K562 (cell line): ENCODE results near the gene IFITM2. TPM values are rescaled to one million over a fixed set of nuclear protein-coding genes. Genes with fewer than 3 reads are reported as not detected.

Experiments
- CAMTA2 ChIP-seq: fragments of 250-450 bp; sonication (Bioruptor Pico); conservative IDR thresholded peaks from 2 replicates; pipeline ENCODE4 v1.5.1; 2022
- CBFB ChIP-seq: sonication (generic); formaldehyde crosslinking; IDR thresholded peaks from 2 replicates; pipeline ENCODE4 v1.4.0; 2020; ENCODE audit warnings: mild to moderate bottlenecking, missing genetic modification reagents
- CHCHD3 ChIP-seq: fragments of 250-450 bp; sonication (Bioruptor Pico); IDR thresholded peaks from 2 replicates; pipeline ENCODE4 v2.1.2; 2022; ENCODE audit warnings: mild to moderate bottlenecking
- DPF2 ChIP-seq: fragments of 450-650 bp; IDR thresholded peaks from 2 replicates; pipeline ENCODE4 v1.6.1; 2016
- GABPB2 ChIP-seq: fragments of 250-450 bp; sonication (Bioruptor Pico); conservative IDR thresholded peaks from 2 replicates; pipeline ENCODE4 v1.5.1; 2021; ENCODE audit warnings: mild to moderate bottlenecking
- HNRNPL ChIP-seq: fragments of 200-400 bp; formaldehyde crosslinking; IDR thresholded peaks from 2 replicates; pipeline ENCODE4 v1.6.1; 2017; ENCODE audit warnings: low read depth, mild to moderate bottlenecking, low read length
- KAT8 ChIP-seq: fragments of 450-650 bp; IDR thresholded peaks from 2 replicates; pipeline ENCODE4 v1.6.1; 2016; ENCODE audit warnings: low read depth, mild to moderate bottlenecking
- KDM5B ChIP-seq: fragments of 200-600 bp; sonication (generic); IDR thresholded peaks from 2 replicates; pipeline ENCODE4 v1.6.1; 2012; ENCODE audit warnings: low read depth, mild to moderate bottlenecking, moderate library complexity, low read length, control low read depth, inconsistent platforms; ENCODE audit not compliant: insufficient replicate concordance
- MBD2 ChIP-seq: sonication (generic); IDR thresholded peaks from 2 replicates; pipeline ENCODE4 v1.6.1; 2016; ENCODE audit warnings: low read depth, borderline replicate concordance
- MECOM ChIP-seq: fragments of 250-450 bp; sonication (Bioruptor Pico); IDR thresholded peaks from 2 replicates; pipeline ENCODE4 v1.8.0; 2022; ENCODE audit warnings: inconsistent platforms
- MTA2 ChIP-seq: fragments of 450-650 bp; IDR thresholded peaks from 2 replicates; pipeline ENCODE4 v1.6.1; 2016; ENCODE audit warnings: low read depth
- NFRKB ChIP-seq: fragments of 450-650 bp; IDR thresholded peaks from 2 replicates; pipeline ENCODE4 v1.6.1; 2016; ENCODE audit warnings: low read depth
- RFX5 ChIP-seq: IDR thresholded peaks from 2 replicates; pipeline ENCODE4 v1.6.1; 2011; ENCODE audit warnings: low read depth, mild to moderate bottlenecking, improper control_type of control experiment, low read length
- SPI1 ChIP-seq: IDR thresholded peaks from 2 replicates; pipeline ENCODE4 v1.6.1; 2011; ENCODE audit warnings: low read depth, low read length, control low read depth, borderline replicate concordance
- TEAD4 ChIP-seq, 2 experiments: sonication (generic) in 1 of 2; formaldehyde crosslinking in 1 of 2; IDR thresholded peaks; 2 replicates each; pipeline versions ENCODE4 v1.6.1 to v1.8.0; 2012 to 2022; ENCODE audit warnings: borderline replicate concordance in 1 of 2, inconsistent platforms in 1 of 2, low read length in 1 of 2, mild to moderate bottlenecking in 1 of 2, missing genetic modification reagents in 1 of 2
- TOE1 ChIP-seq, 2 experiments: fragments of 450-650 bp in 1 of 2; sonication (generic) in 1 of 2; formaldehyde crosslinking in 1 of 2; IDR thresholded peaks; 2 replicates each; pipeline versions ENCODE4 v1.7.1 to v1.8.0; 2016 to 2022; ENCODE audit warnings: borderline replicate concordance in 2 of 2, mild to moderate bottlenecking in 2 of 2, antibody characterized with exemption in 1 of 2, inconsistent platforms in 1 of 2, low read depth in 1 of 2, missing genetic modification reagents in 1 of 2, moderate library complexity in 1 of 2
- ZFPM2 ChIP-seq: fragments of 250-450 bp; sonication (Bioruptor Pico); IDR thresholded peaks from 2 replicates; pipeline ENCODE4 v1.5.1; 2022; ENCODE audit warnings: mild to moderate bottlenecking
- ZKSCAN3 ChIP-seq: fragments of 250-450 bp; sonication (Bioruptor Pico); IDR thresholded peaks from 2 replicates; pipeline ENCODE4 v1.4.0; 2020
- ZNF174 ChIP-seq: fragments of 250-450 bp; sonication (Bioruptor Pico); IDR thresholded peaks from 2 replicates; pipeline ENCODE4 v1.4.0; 2020; ENCODE audit warnings: mild to moderate bottlenecking
- ZNF184 ChIP-seq: sonication (generic); formaldehyde crosslinking; IDR thresholded peaks from 2 replicates; pipeline ENCODE4 v1.5.0; 2020; ENCODE audit warnings: missing genetic modification reagents
- ZNF780A ChIP-seq: fragments of 250-450 bp; sonication (Bioruptor Pico); IDR thresholded peaks from 2 replicates; pipeline ENCODE4 v1.5.0; 2021; ENCODE audit warnings: mild to moderate bottlenecking
- polyA plus RNA-seq, 8 experiments: library from polyadenylated mRNA; depleted of rRNA in 4 of 8; stranded (reverse) in 5 of 8; unstranded in 3 of 8; fragments of >200 nt; fragmentation: Nextera tagmentation in 2 of 8; fragmentation: Illumina TruSeq in 1 of 8; extraction: Ambion mirVana in 2 of 8; extraction: Trizol in 1 of 8; gene quantifications; 2 replicates each; pipeline versions ENCODE4 v1.2.1 to v1.2.3, GENCODE V29; 2011 to 2014; ENCODE audit warnings: inconsistent platforms in 1 of 8, missing spikeins in 1 of 8
- total RNA-seq, 7 experiments: library from RNA; depleted of rRNA in 6 of 7; stranded (reverse); fragments of >200 nt in 6 of 7; fragmentation: Illumina TruSeq in 2 of 7; extraction: Trizol in 2 of 7; gene quantifications; 2 replicates each; pipeline versions ENCODE4 v1.2.1 to v1.2.3, GENCODE V29; 2011 to 2021; ENCODE audit warnings: low replicate concordance in 1 of 7
- TF ChIP-seq, protein P1 (sequence below): conservative IDR thresholded peaks from 2 replicates; pipeline ENCODE4 v1.6.1; 2011; ENCODE audit warnings: low read depth, mild to moderate bottlenecking, low read length; ENCODE audit not compliant: control insufficient read depth
- TF ChIP-seq, protein P2 (sequence below): fragments of 250-450 bp; sonication (Bioruptor Pico); IDR thresholded peaks from 2 replicates; pipeline ENCODE4 v1.9.0; 2021; ENCODE audit warnings: mild to moderate bottlenecking, inconsistent platforms
- TF ChIP-seq, protein P3 (sequence below): sonication (generic); formaldehyde crosslinking; IDR thresholded peaks from 2 replicates; pipeline ENCODE4 v1.4.0; 2020; ENCODE audit warnings: mild to moderate bottlenecking, missing genetic modification reagents

The IFITM2 gene
- total and polyA plus RNA-seq, 9 of the 15 experiments (the other 6 are each of a cell fraction or from before 2014, with no cell fraction given): 52.8 to 4,872 (median 356) TPM

DNA sequence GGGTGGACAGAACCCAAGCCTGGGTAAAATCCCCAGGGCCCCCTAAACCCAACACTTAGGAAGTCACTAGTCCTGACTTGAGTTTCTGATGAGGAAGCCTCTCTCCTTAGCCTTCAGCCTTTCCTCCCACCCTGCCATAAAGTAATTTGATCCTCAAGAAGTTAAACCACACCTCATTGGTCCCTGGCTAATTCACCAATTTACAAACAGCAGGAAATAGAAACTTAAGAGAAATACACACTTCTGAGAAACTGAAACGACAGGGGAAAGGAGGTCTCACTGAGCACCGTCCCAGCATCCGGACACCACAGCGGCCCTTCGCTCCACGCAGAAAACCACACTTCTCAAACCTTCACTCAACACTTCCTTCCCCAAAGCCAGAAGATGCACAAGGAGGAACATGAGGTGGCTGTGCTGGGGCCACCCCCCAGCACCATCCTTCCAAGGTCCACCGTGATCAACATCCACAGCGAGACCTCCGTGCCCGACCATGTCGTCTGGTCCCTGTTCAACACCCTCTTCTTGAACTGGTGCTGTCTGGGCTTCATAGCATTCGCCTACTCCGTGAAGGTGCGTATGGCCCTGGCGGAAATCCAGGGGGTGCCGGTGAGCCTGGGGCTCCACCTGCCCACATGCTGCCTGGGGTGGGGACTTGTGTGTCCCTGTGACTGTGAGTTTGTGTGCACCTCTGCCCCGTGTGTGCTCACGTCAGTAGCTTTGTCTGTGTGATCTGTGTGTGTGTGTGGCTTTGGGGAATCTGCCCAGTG is 6.4 kb downstream of the IFITM2 start, which contains the start of gene IFITM1 (continued):
- TF ChIP-seq ZKSCAN3 (no peak), MTA2 (no peak), ZNF174 (CRISPR knock-in tag) (no peak), MBD2 (peak; percentile 46; the same call in 1 of the 2 replicates), SPI1 (peak; percentile 28; the same call in 1 of the 2 replicates), ZNF184 (CRISPR knock-in tag) (no peak), DPF2 (no peak), NFRKB (peak; percentile 51; the same call in 1 of the 2 replicates), CAMTA2 (CRISPR knock-in tag) (no peak), HNRNPL (no peak), RFX5 (no peak), TEAD4 (IDR thresholded peaks at IDR 0.05; ENCODE audit: low read length) (peak; percentile 14; the same call in 1 of the 2 replicates), TEAD4 (CRISPR knock-in tag; IDR thresholded peaks at IDR 0.05; ENCODE audit: borderline replicate concordance) (no peak), TOE1 (IDR thresholded peaks at IDR 0.05; ENCODE audit: borderline replicate concordance) (peak; percentile 38; the same call in 1 of the 2 replicates), TOE1 (CRISPR knock-in tag; IDR thresholded peaks at IDR 0.05; ENCODE audit: borderline replicate concordance, low read depth) (no peak), KDM5B (peak; percentile 95), MECOM (CRISPR knock-in tag) (no peak), CHCHD3 (0 out of 2 replicates have a peak, but pooled peaks have one; percentile 57), ZFPM2 (CRISPR knock-in tag) (no peak), GABPB2 (CRISPR knock-in tag) (no peak), ZNF780A (CRISPR knock-in tag) (no peak), KAT8 (no peak), CBFB (CRISPR knock-in tag) (0 out of 2 replicates have a peak, but pooled peaks have one; percentile 51)
- TF ChIP-seq, protein P1, sequence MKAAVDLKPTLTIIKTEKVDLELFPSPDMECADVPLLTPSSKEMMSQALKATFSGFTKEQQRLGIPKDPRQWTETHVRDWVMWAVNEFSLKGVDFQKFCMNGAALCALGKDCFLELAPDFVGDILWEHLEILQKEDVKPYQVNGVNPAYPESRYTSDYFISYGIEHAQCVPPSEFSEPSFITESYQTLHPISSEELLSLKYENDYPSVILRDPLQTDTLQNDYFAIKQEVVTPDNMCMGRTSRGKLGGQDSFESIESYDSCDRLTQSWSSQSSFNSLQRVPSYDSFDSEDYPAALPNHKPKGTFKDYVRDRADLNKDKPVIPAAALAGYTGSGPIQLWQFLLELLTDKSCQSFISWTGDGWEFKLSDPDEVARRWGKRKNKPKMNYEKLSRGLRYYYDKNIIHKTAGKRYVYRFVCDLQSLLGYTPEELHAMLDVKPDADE: 0 out of 2 replicates have a peak, but pooled peaks have one; percentile 25
- TF ChIP-seq, protein P2, sequence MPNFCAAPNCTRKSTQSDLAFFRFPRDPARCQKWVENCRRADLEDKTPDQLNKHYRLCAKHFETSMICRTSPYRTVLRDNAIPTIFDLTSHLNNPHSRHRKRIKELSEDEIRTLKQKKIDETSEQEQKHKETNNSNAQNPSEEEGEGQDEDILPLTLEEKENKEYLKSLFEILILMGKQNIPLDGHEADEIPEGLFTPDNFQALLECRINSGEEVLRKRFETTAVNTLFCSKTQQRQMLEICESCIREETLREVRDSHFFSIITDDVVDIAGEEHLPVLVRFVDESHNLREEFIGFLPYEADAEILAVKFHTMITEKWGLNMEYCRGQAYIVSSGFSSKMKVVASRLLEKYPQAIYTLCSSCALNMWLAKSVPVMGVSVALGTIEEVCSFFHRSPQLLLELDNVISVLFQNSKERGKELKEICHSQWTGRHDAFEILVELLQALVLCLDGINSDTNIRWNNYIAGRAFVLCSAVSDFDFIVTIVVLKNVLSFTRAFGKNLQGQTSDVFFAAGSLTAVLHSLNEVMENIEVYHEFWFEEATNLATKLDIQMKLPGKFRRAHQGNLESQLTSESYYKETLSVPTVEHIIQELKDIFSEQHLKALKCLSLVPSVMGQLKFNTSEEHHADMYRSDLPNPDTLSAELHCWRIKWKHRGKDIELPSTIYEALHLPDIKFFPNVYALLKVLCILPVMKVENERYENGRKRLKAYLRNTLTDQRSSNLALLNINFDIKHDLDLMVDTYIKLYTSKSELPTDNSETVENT (CRISPR knock-in tag): no peak
- TF ChIP-seq, protein P3, sequence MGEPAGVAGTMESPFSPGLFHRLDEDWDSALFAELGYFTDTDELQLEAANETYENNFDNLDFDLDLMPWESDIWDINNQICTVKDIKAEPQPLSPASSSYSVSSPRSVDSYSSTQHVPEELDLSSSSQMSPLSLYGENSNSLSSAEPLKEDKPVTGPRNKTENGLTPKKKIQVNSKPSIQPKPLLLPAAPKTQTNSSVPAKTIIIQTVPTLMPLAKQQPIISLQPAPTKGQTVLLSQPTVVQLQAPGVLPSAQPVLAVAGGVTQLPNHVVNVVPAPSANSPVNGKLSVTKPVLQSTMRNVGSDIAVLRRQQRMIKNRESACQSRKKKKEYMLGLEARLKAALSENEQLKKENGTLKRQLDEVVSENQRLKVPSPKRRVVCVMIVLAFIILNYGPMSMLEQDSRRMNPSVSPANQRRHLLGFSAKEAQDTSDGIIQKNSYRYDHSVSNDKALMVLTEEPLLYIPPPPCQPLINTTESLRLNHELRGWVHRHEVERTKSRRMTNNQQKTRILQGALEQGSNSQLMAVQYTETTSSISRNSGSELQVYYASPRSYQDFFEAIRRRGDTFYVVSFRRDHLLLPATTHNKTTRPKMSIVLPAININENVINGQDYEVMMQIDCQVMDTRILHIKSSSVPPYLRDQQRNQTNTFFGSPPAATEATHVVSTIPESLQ: peak; percentile 93
